Right atrium auricular region (tissue), 2 donors: Measurements from ENCODE around the gene ARFGAP2. TPM values are rescaled to one million over a fixed set of nuclear protein-coding genes. Genes with fewer than 3 reads are reported as not detected.
A peak's percentile ranks its signal among the peaks of the same experiment; 100 is the strongest.

Source experiments
- DNase-seq: peaks from one replicate; pipeline ENCODE4 v3.0.0-alpha.2; 2019; ENCODE audit warnings: low spot score
- H3K27ac ChIP-seq, 2 donors: fragments of 200-600 bp; sonication (generic); 1 replicate in 1 of 2; 2 replicates in 1 of 2; pipeline ENCODE4 v1.5.1; 2016 to 2019
- H3K27me3 ChIP-seq, 2 donors: fragments of 200-600 bp; sonication (generic); one replicate each; pipeline versions ENCODE4 v1.5.1 to v1.6.0; 2017 to 2019
- H3K36me3 ChIP-seq: fragments of 200-600 bp; sonication (generic); one replicate; pipeline ENCODE4 v1.5.1; 2016
- H3K4me1 ChIP-seq, 2 donors: fragments of 200-600 bp; sonication (generic); one replicate each; pipeline versions ENCODE4 v1.5.1 to v1.6.0; 2017 to 2019
- H3K4me3 ChIP-seq, 2 donors: fragments of 200-600 bp; sonication (generic); 1 replicate in 1 of 2; 2 replicates in 1 of 2; pipeline ENCODE4 v1.5.1; 2017 to 2019; ENCODE audit warnings: mild to moderate bottlenecking in 1 of 2, moderate library complexity in 1 of 2
- H3K9me3 ChIP-seq, 2 donors: fragments of 200-600 bp; sonication (generic); one replicate each; pipeline ENCODE4 v1.5.1; 2019
- total RNA-seq, 2 donors: library from RNA; depleted of rRNA; stranded (reverse); fragments of >200 nt; gene quantifications; one replicate each; pipeline ENCODE4 v1.1.0, GENCODE V29; 2016
- TF ChIP-seq, protein P1 (sequence below), 2 donors: fragments of 200-600 bp; sonication (generic); IDR thresholded peaks; one replicate each; pipeline ENCODE4 v1.5.1; 2019; ENCODE audit warnings: antibody characterized with exemption in 2 of 2

ARFGAP2 gene
- total RNA-seq, 2 donors from 2014 or later, result 75.1 to 78.0 TPM

DNA sequence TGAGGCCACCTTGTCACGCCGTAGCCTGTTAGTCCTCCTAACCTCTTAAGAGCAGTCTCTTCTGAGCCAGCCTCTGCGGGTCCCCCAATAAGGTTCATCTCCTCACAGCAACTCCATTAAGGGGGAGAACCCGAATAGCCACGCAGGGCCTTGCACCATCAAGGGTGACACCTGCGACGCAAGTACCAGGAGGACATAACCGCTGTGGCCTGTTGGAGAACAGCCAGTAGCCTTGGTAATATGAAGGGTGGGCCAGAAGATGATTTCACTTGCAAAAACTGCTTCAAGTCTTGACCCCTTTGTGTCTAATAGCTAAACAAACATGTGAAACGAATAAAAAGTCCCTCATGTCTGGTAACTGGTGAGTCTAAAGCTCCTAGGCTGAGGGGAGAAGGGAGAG lies 14.8 kb downstream of the ARFGAP2 start:
- peaks cover 33% of the 10 kb centered on the region for H3K36me3 ChIP-seq
- no peak overlapping the region for H3K27ac ChIP-seq

DNA sequence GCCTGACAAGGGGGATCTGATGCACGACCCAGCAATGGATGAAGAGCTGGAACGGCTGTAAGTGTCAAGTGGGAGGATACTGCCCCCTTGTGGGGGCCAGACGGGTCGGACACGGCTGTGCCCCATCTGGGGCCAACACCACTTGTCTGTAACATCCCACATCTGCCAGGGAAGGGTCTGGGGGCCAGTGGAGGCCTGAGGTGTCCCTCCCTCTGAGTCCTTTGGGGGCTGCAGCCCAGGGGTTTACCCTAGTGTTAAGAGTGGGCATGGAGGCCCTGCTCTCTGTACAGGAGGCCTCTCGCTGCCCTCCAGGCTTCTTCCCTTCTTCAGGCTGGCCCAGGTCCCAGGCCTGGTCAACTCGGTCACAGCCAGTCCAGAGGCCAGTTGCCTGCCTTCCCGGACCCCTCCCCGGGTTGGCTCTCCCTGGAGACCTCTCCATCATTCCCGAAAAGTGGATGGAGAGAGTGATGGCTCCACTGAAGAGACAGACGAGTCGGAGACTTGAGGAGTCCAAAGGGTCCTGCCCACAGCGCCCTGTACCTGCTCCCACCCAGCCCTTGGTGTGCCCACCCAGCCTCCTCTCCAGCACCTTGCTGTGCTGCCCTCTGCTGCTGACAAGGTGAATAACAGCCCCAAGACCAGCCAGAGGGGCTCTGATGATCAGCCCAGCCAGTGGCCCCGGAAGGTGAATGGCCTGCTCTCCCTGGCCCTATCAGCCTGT lies 15.4 kb downstream of the ARFGAP2 start:
- DNase-seq, result peak; percentile 69
- Histone ChIP-seq H3K36me3 (peaks cover 27% of the 10 kb centered on the region), H3K9me3 (no peaks in the 10 kb centered on the region), H3K27me3 (no peaks in the 10 kb centered on the region), H3K4me3 (no peak overlapping the region), H3K27ac (no peak overlapping the region), H3K4me1 (peaks cover 0 to 18% of the 10 kb centered on the region in 2 donors)
- TF ChIP-seq, protein P1, sequence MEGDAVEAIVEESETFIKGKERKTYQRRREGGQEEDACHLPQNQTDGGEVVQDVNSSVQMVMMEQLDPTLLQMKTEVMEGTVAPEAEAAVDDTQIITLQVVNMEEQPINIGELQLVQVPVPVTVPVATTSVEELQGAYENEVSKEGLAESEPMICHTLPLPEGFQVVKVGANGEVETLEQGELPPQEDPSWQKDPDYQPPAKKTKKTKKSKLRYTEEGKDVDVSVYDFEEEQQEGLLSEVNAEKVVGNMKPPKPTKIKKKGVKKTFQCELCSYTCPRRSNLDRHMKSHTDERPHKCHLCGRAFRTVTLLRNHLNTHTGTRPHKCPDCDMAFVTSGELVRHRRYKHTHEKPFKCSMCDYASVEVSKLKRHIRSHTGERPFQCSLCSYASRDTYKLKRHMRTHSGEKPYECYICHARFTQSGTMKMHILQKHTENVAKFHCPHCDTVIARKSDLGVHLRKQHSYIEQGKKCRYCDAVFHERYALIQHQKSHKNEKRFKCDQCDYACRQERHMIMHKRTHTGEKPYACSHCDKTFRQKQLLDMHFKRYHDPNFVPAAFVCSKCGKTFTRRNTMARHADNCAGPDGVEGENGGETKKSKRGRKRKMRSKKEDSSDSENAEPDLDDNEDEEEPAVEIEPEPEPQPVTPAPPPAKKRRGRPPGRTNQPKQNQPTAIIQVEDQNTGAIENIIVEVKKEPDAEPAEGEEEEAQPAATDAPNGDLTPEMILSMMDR (IDR thresholded peaks at IDR 0.05), result peak; percentile 60

More for the DNA sequence above, 14.8 kb downstream of the ARFGAP2 start:
- Histone ChIP-seq H3K4me3 (no peak overlapping the region), H3K9me3 (no peaks in the 10 kb centered on the region), H3K27me3 (no peaks in the 10 kb centered on the region), H3K4me1 (peaks cover 0 to 18% of the 10 kb centered on the region in 2 donors)
- TF ChIP-seq, protein P1 (IDR thresholded peaks at IDR 0.05), result no peak
- no peak for DNase-seq

DNA sequence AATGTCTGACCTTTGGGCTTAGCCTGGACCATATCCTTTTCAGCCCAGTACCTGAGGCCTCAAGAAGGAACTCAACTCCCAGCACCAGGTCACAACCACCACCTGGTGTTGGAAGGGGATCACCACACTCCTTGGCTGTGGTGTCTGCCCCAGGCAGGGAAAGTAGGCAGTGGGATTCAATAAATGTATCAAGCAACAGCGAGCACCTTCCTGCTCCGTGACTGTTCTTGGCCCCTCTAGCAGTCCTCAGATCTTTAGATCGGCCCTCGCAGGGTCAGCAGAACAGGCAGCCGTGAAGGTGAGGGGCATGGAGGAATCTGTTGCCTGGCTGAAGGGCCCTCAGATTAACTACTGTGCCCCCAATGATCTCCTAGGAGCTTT lies 15.9 kb downstream of the ARFGAP2 start:
- Histone ChIP-seq H3K27me3 (no peaks in the 10 kb centered on the region), H3K4me3 (no peak overlapping the region), H3K27ac (no peak overlapping the region), H3K4me1 (peaks cover 0 to 18% of the 10 kb centered on the region in 2 donors), H3K9me3 (no peaks in the 10 kb centered on the region), H3K36me3 (peaks cover 21% of the 10 kb centered on the region)
- TF ChIP-seq, protein P1 (IDR thresholded peaks at IDR 0.05), result no peak
- DNase-seq, result no peak

DNA sequence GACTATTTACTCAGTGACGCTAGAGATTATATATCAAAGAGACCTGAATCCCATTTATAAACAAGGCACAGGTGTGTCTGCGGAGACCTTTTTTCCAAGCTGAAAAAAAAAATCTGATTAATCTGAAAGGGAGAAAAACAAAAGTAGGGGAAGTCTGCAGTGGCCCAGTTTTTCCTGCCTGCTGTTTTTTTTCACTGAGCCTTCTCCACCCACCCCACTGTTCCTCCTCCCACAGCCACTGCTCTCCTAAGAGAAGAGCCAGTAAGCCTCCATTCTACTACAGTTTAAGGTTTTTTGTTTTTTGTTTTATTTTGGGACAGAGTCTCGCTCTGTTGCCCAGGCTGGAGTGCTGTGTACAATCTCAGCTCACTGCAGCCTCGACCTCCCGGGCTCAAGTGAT lies 18.4 kb downstream of the ARFGAP2 start:
- DNase-seq, result no peak

DNA sequence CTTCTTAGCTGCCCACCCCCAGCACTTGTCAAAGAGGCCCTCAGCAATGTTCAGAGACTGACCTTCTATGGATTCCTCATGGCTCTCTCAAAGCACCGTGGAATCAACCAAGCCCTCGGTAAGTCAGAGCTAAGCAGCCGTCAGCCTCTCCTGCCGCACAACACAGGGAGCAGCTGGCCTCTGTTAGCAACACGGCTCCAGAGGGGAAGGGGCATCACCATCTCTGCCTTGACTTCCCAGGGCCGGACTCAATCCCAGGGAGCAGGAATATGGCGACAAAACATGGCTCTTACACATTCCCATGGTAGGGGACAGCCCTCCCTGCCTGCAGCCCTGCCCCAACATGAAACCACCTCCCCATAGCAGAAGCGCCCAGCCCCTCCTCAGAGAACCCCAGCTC lies 18.9 kb downstream of the ARFGAP2 start:
- Histone ChIP-seq H3K27ac (no peak overlapping the region), H3K4me1 (peaks cover 0 to 26% of the 10 kb centered on the region in 2 donors), H3K9me3 (no peaks in the 10 kb centered on the region), H3K36me3 (no peaks in the 10 kb centered on the region), H3K4me3 (no peak overlapping the region), H3K27me3 (no peaks in the 10 kb centered on the region)
- DNase-seq, result no peak
- TF ChIP-seq, protein P1 (IDR thresholded peaks at IDR 0.05), result no peak

More for the DNA sequence above, 18.4 kb downstream of the ARFGAP2 start:
- no peaks in the 10 kb centered on the region for H3K36me3 ChIP-seq
- peaks cover 0 to 22% of the 10 kb centered on the region in 2 donors for H3K4me1 ChIP-seq
- no peaks in the 10 kb centered on the region for H3K27me3 ChIP-seq
- H3K27ac ChIP-seq, result no peak overlapping the region
- H3K9me3 ChIP-seq, result no peaks in the 10 kb centered on the region
- TF ChIP-seq, protein P1 (IDR thresholded peaks at IDR 0.05), result no peak
- H3K4me3 ChIP-seq, result no peak overlapping the region

DNA sequence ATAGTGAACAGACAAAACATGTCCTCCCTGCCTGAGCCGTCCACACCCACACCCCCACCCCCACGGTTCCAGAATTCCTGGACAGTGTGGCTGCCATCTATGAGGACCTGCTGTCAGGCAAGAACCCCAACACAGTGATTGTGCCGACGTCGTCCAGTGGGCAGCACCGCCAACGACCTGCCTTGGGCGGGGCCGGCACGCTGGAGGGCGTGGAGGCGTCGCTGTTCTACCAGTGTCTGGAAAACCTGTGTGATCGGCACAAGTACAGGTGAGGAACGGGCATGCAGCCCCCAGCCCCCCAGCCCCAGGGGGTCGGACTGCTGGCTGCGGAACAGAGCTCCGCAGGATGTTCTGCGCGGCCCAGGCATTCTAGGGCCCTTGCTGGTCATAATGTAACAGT lies 19.7 kb downstream of the ARFGAP2 start:
- H3K36me3 ChIP-seq, result no peaks in the 10 kb centered on the region

More for the DNA sequence above, 19.7 kb downstream of the ARFGAP2 start:
- H3K27ac ChIP-seq, result no peak overlapping the region
- H3K4me3 ChIP-seq, result no peak overlapping the region
- H3K4me1 ChIP-seq, result peaks cover 0 to 22% of the 10 kb centered on the region in 2 donors
- DNase-seq, result no peak
- no peaks in the 10 kb centered on the region for H3K9me3 ChIP-seq
- TF ChIP-seq, protein P1 (IDR thresholded peaks at IDR 0.05), result no peak
- no peaks in the 10 kb centered on the region for H3K27me3 ChIP-seq
